BLaER1 treated with 17β-estradiol and CSF1 and Interleukin-3, amounts not matched to agents 10 nM and 100 nM (cell line): ENCODE measurements around the gene PCNX2.
A peak's percentile ranks its signal among the peaks of the same experiment; 100 is the strongest.

Source experiments
- H3K27ac ChIP-seq, 11 experiments: shearing (Covaris generic); formaldehyde crosslinking; 2 replicates each; pipeline ENCODE4 v1.8.1; 2022
- H3K27me3 ChIP-seq, 11 experiments: shearing (Covaris generic); formaldehyde crosslinking; 2 replicates each; pipeline ENCODE4 v1.8.1; 2022
- H3K36me3 ChIP-seq, 11 experiments: shearing (Covaris generic); formaldehyde crosslinking; 2 replicates each; pipeline ENCODE4 v1.8.1; 2022
- H3K4me1 ChIP-seq, 10 experiments: shearing (Covaris generic); formaldehyde crosslinking; 2 replicates each; pipeline ENCODE4 v1.8.1; 2022
- H3K4me2 ChIP-seq, 11 experiments: shearing (Covaris generic); formaldehyde crosslinking; 2 replicates each; pipeline ENCODE4 v1.8.1; 2022
- H3K4me3 ChIP-seq, 10 experiments: shearing (Covaris generic); formaldehyde crosslinking; 2 replicates each; pipeline ENCODE4 v1.8.1; 2022
- H3K9ac ChIP-seq, 11 experiments: shearing (Covaris generic); formaldehyde crosslinking; 2 replicates each; pipeline ENCODE4 v1.8.1; 2022
- H3K9me3 ChIP-seq, 11 experiments: shearing (Covaris generic); formaldehyde crosslinking; replicated peaks in 1 of 11; 2 replicates each; pipeline ENCODE4 v1.8.1; 2022
- H4K20me1 ChIP-seq, 11 experiments: shearing (Covaris generic); formaldehyde crosslinking; 2 replicates each; pipeline ENCODE4 v1.8.1; 2022
- Cebpa-rat ChIP-seq, 11 experiments: shearing (Covaris generic); IDR thresholded peaks; 2 replicates each; pipeline ENCODE4 v1.8.1; 2022

The PCNX2 gene

GRCh38 chr1:233211106-233211505 lies 84.4 kb downstream of the PCNX2 start:
- H3K4me1 ChIP-seq, result no peaks in the 10 kb centered on the region
- no peaks in the 10 kb centered on the region; a peak in 1 of 22 replicates for H3K36me3 ChIP-seq
- H4K20me1 ChIP-seq, result no peaks in the 10 kb centered on the region
- H3K4me3 ChIP-seq, result no peak overlapping the region
- no peak overlapping the region for H3K4me2 ChIP-seq
- no peak overlapping the region for H3K9ac ChIP-seq
- no peaks in the 10 kb centered on the region for H3K27me3 ChIP-seq
- no peak overlapping the region for H3K27ac ChIP-seq
- no peak for TF ChIP-seq Cebpa-rat (IDR thresholded peaks at IDR 0.05)
- 0 out of 22 replicates have a peak, but pooled peaks cover 0 to 3% (median 0%) of the 10 kb centered on the region in 11 experiments for H3K9me3 ChIP-seq

- no peak overlapping the region for H3K4me2 ChIP-seq
Observed at GRCh38 chr1:233209481-233209880, 86.0 kb downstream of the PCNX2 start.

GRCh38 chr1:233208687-233209086 lies 86.8 kb downstream of the PCNX2 start:
- Histone ChIP-seq H3K9me3 (0 out of 22 replicates have a peak, but pooled peaks cover 0 to 4% (median 0%) of the 10 kb centered on the region in 11 experiments), H3K36me3 (no peaks in the 10 kb centered on the region; a peak in 1 of 22 replicates), H3K9ac (no peak overlapping the region), H4K20me1 (no peaks in the 10 kb centered on the region), H3K4me1 (no peaks in the 10 kb centered on the region), H3K27ac (no peak overlapping the region), H3K27me3 (no peaks in the 10 kb centered on the region), H3K4me2 (no peak overlapping the region), H3K4me3 (no peak overlapping the region)
- no peak for TF ChIP-seq Cebpa-rat (IDR thresholded peaks at IDR 0.05)

More at GRCh38 chr1:233209481-233209880, 86.0 kb downstream of the PCNX2 start:
- H3K27me3 ChIP-seq, result no peaks in the 10 kb centered on the region
- no peaks in the 10 kb centered on the region for H3K4me1 ChIP-seq
- H3K27ac ChIP-seq, result no peak overlapping the region
- H3K36me3 ChIP-seq, result no peaks in the 10 kb centered on the region; a peak in 1 of 22 replicates
- H3K4me3 ChIP-seq, result no peak overlapping the region
- H3K9ac ChIP-seq, result no peak overlapping the region
- no peak for TF ChIP-seq Cebpa-rat (IDR thresholded peaks at IDR 0.05)
- 0 out of 22 replicates have a peak, but pooled peaks cover 0 to 4% (median 0%) of the 10 kb centered on the region in 11 experiments for H3K9me3 ChIP-seq
- no peaks in the 10 kb centered on the region for H4K20me1 ChIP-seq

GRCh38 chr1:233197940-233198339 lies 97.6 kb downstream of the PCNX2 start:
- Histone ChIP-seq H3K4me1 (peaks cover 0 to 10% (median 9%) of the 10 kb centered on the region in 10 experiments; a peak in 13 of 20 replicates), H4K20me1 (no peaks in the 10 kb centered on the region), H3K27me3 (no peaks in the 10 kb centered on the region), H3K9me3 (peaks cover 13 to 30% (median 27%) of the 10 kb centered on the region in 11 experiments), H3K4me2 (peak overlapping the region in 6 of 11 experiments; percentile 4 to 63 (median 45); a peak in 12 of 22 replicates), H3K4me3 (no peak overlapping the region), H3K27ac (peak overlapping the region in 2 of 11 experiments; percentile 14 to 29; a peak in 3 of 22 replicates), H3K9ac (no peak overlapping the region), H3K36me3 (peaks cover 0 to 24% (median 7%) of the 10 kb centered on the region in 11 experiments; a peak in 8 of 22 replicates)
- TF ChIP-seq Cebpa-rat (IDR thresholded peaks at IDR 0.05), result no peak

- Histone ChIP-seq H3K36me3 (peaks cover 0 to 14% (median 7%) of the 10 kb centered on the region in 11 experiments; a peak in 7 of 22 replicates), H4K20me1 (no peaks in the 10 kb centered on the region), H3K9ac (no peak overlapping the region), H3K4me1 (peaks cover 0 to 12% (median 9%) of the 10 kb centered on the region in 10 experiments; a peak in 13 of 20 replicates), H3K9me3 (peaks cover 13 to 30% (median 27%) of the 10 kb centered on the region in 11 experiments), H3K4me2 (no peak overlapping the region), H3K27me3 (no peaks in the 10 kb centered on the region), H3K4me3 (no peak overlapping the region), H3K27ac (no peak overlapping the region)
- no peak for TF ChIP-seq Cebpa-rat (IDR thresholded peaks at IDR 0.05)
Observed at GRCh38 chr1:233193741-233194140, 101.8 kb downstream of the PCNX2 start.

GRCh38 chr1:233190987-233191386 lies 104.5 kb downstream of the PCNX2 start:
- H4K20me1 ChIP-seq, result no peaks in the 10 kb centered on the region
- H3K27me3 ChIP-seq, result no peaks in the 10 kb centered on the region
- no peak overlapping the region for H3K27ac ChIP-seq
- H3K4me2 ChIP-seq, result no peak overlapping the region
- no peak for TF ChIP-seq Cebpa-rat (IDR thresholded peaks at IDR 0.05)
- H3K4me3 ChIP-seq, result no peak overlapping the region
- H3K36me3 ChIP-seq, result peaks cover 0 to 14% (median 4%) of the 10 kb centered on the region in 11 experiments; a peak in 7 of 22 replicates
- H3K4me1 ChIP-seq, result 0 out of 20 replicates have a peak, but pooled peaks cover 0 to 3% (median 0%) of the 10 kb centered on the region in 10 experiments
- peaks cover 13 to 29% (median 26%) of the 10 kb centered on the region in 11 experiments for H3K9me3 ChIP-seq
- no peak overlapping the region for H3K9ac ChIP-seq

GRCh38 chr1:233189526-233189925 lies 106.0 kb downstream of the PCNX2 start:
- H4K20me1 ChIP-seq, result no peaks in the 10 kb centered on the region
- TF ChIP-seq Cebpa-rat (IDR thresholded peaks at IDR 0.05), result no peak
- H3K36me3 ChIP-seq, result peaks cover 0 to 6% (median 0%) of the 10 kb centered on the region in 11 experiments; a peak in 2 of 22 replicates

GRCh38 chr1:233188061-233188460 lies 107.5 kb downstream of the PCNX2 start:
- no peak for TF ChIP-seq Cebpa-rat (IDR thresholded peaks at IDR 0.05)
- no peak overlapping the region for H3K9ac ChIP-seq
- no peaks in the 10 kb centered on the region for H3K27me3 ChIP-seq
- no peak overlapping the region for H3K4me2 ChIP-seq
- no peak overlapping the region for H3K4me3 ChIP-seq
- no peaks in the 10 kb centered on the region for H4K20me1 ChIP-seq
- H3K36me3 ChIP-seq, result no peaks in the 10 kb centered on the region
- H3K27ac ChIP-seq, result no peak overlapping the region
- H3K4me1 ChIP-seq, result 0 out of 20 replicates have a peak, but pooled peaks cover 0 to 3% (median 0%) of the 10 kb centered on the region in 10 experiments
- peaks cover 0 to under 1% (median 0%) of the 10 kb centered on the region in 11 experiments; a peak in 1 of 22 replicates for H3K9me3 ChIP-seq

More at GRCh38 chr1:233189526-233189925, 106.0 kb downstream of the PCNX2 start:
- Histone ChIP-seq H3K4me3 (no peak overlapping the region), H3K4me1 (0 out of 20 replicates have a peak, but pooled peaks cover 0 to 3% (median 0%) of the 10 kb centered on the region in 10 experiments), H3K27me3 (no peaks in the 10 kb centered on the region), H3K4me2 (no peak overlapping the region), H3K9me3 (peaks cover under 1 to 15% (median 12%) of the 10 kb centered on the region in 11 experiments), H3K27ac (no peak overlapping the region), H3K9ac (no peak overlapping the region)

- H3K27me3 ChIP-seq, result no peaks in the 10 kb centered on the region
- peaks cover 0 to 5% (median under 1%) of the 10 kb centered on the region in 11 experiments; a peak in 7 of 22 replicates for H3K9me3 ChIP-seq
- H3K4me1 ChIP-seq, result peaks cover 22 to 36% (median 30%) of the 10 kb centered on the region in 10 experiments; a peak in 19 of 20 replicates
- H3K4me2 ChIP-seq, result no peak overlapping the region
- no peak for TF ChIP-seq Cebpa-rat (IDR thresholded peaks at IDR 0.05)
- H3K36me3 ChIP-seq, result peaks cover 0 to 6% (median 0%) of the 10 kb centered on the region in 11 experiments; a peak in 5 of 22 replicates
- no peak overlapping the region for H3K27ac ChIP-seq
- no peak overlapping the region for H3K9ac ChIP-seq
- H3K4me3 ChIP-seq, result no peak overlapping the region
- H4K20me1 ChIP-seq, result no peaks in the 10 kb centered on the region
Observed at GRCh38 chr1:233183226-233184020, 112.1 kb downstream of the PCNX2 start.
